GM18951 (cell line): ENCODE measurements around the gene WDR86.
A peak's percentile ranks its signal among the peaks of the same experiment; 100 is the strongest.

Experiments
- POLR2A ChIP-seq: IDR thresholded peaks from 4 replicates; pipeline ENCODE4 v1.6.1; 2011; ENCODE audit warnings: mild to moderate bottlenecking; ENCODE audit not compliant: insufficient read length, insufficient read depth; ENCODE audit errors: extremely low read depth
- in situ Hi-C: fragments of 300-500 bp; cut with MboI; formaldehyde crosslinking; loops from one replicate; pipeline ENCODE4 v1.12.0; 2022; ENCODE audit warnings: low sequenced_read_pairs, mixed read lengths, inconsistent platforms; ENCODE audit not compliant: unreplicated experiment

Gene WDR86

GRCh38 chr7:151361193-151361959 is 48.5 kb downstream of the WDR86 start:
- no peak for TF ChIP-seq POLR2A
- in situ Hi-C loops, result loop anchor here (10.0 kb wide), 1 partner anchor 83 kb away; the partner anchor contains the start of gene CRYGN

- no peak for TF ChIP-seq POLR2A
- in situ Hi-C loops, result no loop called here
Measured at GRCh38 chr7:151352512-151352911, 57.3 kb downstream of the WDR86 start.

- in situ Hi-C loops, result no loop called here
- TF ChIP-seq POLR2A, result no peak
Measured at GRCh38 chr7:151351967-151352366, 57.9 kb downstream of the WDR86 start.

- no peak for TF ChIP-seq POLR2A
- in situ Hi-C loops, result no loop called here
Measured at GRCh38 chr7:151351027-151351426, 58.8 kb downstream of the WDR86 start.

GRCh38 chr7:151349507-151349853 is 60.4 kb downstream of the WDR86 start:
- in situ Hi-C loops, result no loop called here
- no peak for TF ChIP-seq POLR2A

GRCh38 chr7:151348970-151349369 is 60.9 kb downstream of the WDR86 start:
- no peak for TF ChIP-seq POLR2A
- in situ Hi-C loops, result no loop called here

GRCh38 chr7:151347200-151347599 is 62.6 kb downstream of the WDR86 start:
- in situ Hi-C loops, result no loop called here
- no peak for TF ChIP-seq POLR2A

GRCh38 chr7:151346470-151346769 is 63.4 kb downstream of the WDR86 start:
- in situ Hi-C loops, result no loop called here

GRCh38 chr7:151345576-151346469 is 64.0 kb downstream of the WDR86 start:
- no peak for TF ChIP-seq POLR2A
- in situ Hi-C loops, result no loop called here

More at GRCh38 chr7:151346470-151346769, 63.4 kb downstream of the WDR86 start:
- no peak for TF ChIP-seq POLR2A

- TF ChIP-seq POLR2A, result no peak
- in situ Hi-C loops, result no loop called here
Measured at GRCh38 chr7:151343516-151343915, 66.3 kb downstream of the WDR86 start.

- in situ Hi-C loops, result no loop called here
- TF ChIP-seq POLR2A, result no peak
Measured at GRCh38 chr7:151342811-151343210, 67.0 kb downstream of the WDR86 start.

- no peak for TF ChIP-seq POLR2A
- in situ Hi-C loops, result no loop called here
Measured at GRCh38 chr7:151342102-151342646, 67.7 kb downstream of the WDR86 start.

- in situ Hi-C loops, result no loop called here
- peak; percentile 50 for TF ChIP-seq POLR2A
Measured at GRCh38 chr7:151341357-151342101, 68.3 kb downstream of the WDR86 start, which contains the start of gene NUB1. Gene NUB1, plus strand, starts transcription at chr7:151341812. Its CDS starts 3,538 bp downstream, at chr7:151345350.

- no peak for TF ChIP-seq POLR2A
- in situ Hi-C loops, result no loop called here
Measured at GRCh38 chr7:151340794-151341356, 69.0 kb downstream of the WDR86 start.
